ENCODE results near the gene OR4D11. TPM values are rescaled to one million over a fixed set of nuclear protein-coding genes. Genes with fewer than 3 reads are reported as not detected.
"Not testable (repeated sequence)": the region's sequence is repeated elsewhere in the genome, so short reads cannot be mapped to it uniquely, and the experiment has no call there.

The OR4D11 gene
- total RNA-seq, 1 donor from 2014 or later = not detected

DNA sequence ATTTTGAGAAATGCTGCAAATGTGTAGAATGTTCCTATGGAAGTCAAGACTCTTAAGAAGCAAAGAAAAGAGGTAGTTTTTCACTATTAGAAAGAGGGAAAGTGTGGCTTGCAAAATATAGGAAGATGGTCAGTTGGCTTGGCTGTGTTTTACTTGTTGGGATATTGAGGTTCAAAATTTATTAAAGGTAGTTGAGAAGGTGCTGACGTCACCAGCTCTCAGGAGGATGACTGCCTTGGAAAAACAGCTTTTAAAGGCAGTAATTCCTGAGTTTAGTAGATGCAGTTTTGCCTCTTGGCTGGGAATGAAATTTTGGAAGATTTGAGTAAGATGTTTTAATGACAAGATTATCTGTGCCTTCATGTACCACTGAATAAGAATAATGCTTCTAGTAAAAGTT, 8.3 kb downstream of the OR4D11 start:
- Mint-ChIP-seq H3K27ac (ENCODE audit: unreplicated experiment) (no peak overlapping the region), H3K4me3 (ENCODE audit: unreplicated experiment) (no peak overlapping the region), H3K9me3 (ENCODE audit: unreplicated experiment) (no peaks in the 10 kb centered on the region), H3K36me3 (ENCODE audit: unreplicated experiment) (no peaks in the 10 kb centered on the region), H3K27me3 (ENCODE audit: unreplicated experiment) (peaks cover 9% of the 10 kb centered on the region), H3K4me1 (ENCODE audit: unreplicated experiment) (no peaks in the 10 kb centered on the region)
- no peak for DNase-seq (ENCODE audit: extremely low spot score, unreplicated experiment)
- no peak for TF ChIP-seq CTCF (IDR thresholded peaks at IDR 0.05)

- not testable (repeated sequence) for H3K9me3 Mint-ChIP-seq (ENCODE audit: unreplicated experiment); H3K36me3 Mint-ChIP-seq (ENCODE audit: unreplicated experiment); DNase-seq (ENCODE audit: extremely low spot score, unreplicated experiment); H3K4me3 Mint-ChIP-seq (ENCODE audit: unreplicated experiment); H3K4me1 Mint-ChIP-seq (ENCODE audit: unreplicated experiment); H3K27ac Mint-ChIP-seq (ENCODE audit: unreplicated experiment)
- H3K27me3 Mint-ChIP-seq (ENCODE audit: unreplicated experiment) = peaks cover 28% of the 10 kb centered on the region
Observed at GRCh38 chr11:59520139-59520538, 16.8 kb downstream of the OR4D11 start.

DNA sequence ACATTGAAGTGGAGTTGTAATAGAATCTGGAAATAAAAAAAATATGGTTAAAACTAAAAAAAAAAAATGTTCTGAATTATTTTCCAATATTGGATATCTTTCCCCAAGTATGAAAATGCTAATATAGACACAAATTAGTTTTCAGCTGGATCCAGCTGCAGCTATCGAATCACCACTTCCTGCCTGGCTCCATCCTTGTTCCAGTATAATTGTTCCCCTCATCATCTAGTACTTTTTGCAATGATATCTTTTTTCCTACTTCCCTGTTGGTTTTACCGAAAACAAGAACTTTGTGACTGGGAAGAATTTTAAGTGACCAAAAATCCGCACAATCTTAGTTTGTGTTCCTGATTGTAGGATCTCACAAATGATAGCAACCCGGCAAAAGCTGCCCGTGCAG, 17.4 kb downstream of the OR4D11 start:
- Mint-ChIP-seq H3K36me3 (ENCODE audit: unreplicated experiment) (no peaks in the 10 kb centered on the region), H3K4me3 (ENCODE audit: unreplicated experiment) (no peak overlapping the region), H3K9me3 (ENCODE audit: unreplicated experiment) (no peaks in the 10 kb centered on the region), H3K27me3 (ENCODE audit: unreplicated experiment) (peaks cover 31% of the 10 kb centered on the region), H3K27ac (ENCODE audit: unreplicated experiment) (no peak overlapping the region), H3K4me1 (ENCODE audit: unreplicated experiment) (no peaks in the 10 kb centered on the region)
- no peak for DNase-seq (ENCODE audit: extremely low spot score, unreplicated experiment)
- TF ChIP-seq CTCF (IDR thresholded peaks at IDR 0.05) = no peak

DNA sequence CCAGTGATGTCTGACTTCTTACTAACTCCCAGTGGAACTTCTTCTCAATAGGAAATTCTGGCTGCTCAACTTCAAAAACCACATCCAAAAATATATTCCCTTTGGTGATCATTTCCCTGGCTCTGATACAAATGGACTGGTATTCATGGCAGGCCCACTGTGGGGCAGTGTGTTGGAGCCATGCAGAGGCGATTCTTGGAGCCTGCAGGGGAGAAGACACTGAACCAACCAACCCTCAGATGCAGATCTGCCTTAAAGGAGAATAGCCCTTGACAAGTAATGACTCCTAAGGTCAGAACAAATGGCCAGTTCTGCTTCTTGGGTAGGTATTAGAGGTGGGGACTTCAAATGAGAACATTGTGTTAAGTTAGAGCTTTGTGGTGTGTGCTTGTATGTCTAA, 20.2 kb downstream of the OR4D11 start:
- no peak for DNase-seq (ENCODE audit: extremely low spot score, unreplicated experiment)
- TF ChIP-seq CTCF (IDR thresholded peaks at IDR 0.05) = no peak
- Mint-ChIP-seq H3K9me3 (ENCODE audit: unreplicated experiment) (no peaks in the 10 kb centered on the region), H3K4me1 (ENCODE audit: unreplicated experiment) (no peaks in the 10 kb centered on the region), H3K27ac (ENCODE audit: unreplicated experiment) (no peak overlapping the region), H3K36me3 (ENCODE audit: unreplicated experiment) (no peaks in the 10 kb centered on the region), H3K27me3 (ENCODE audit: unreplicated experiment) (peaks cover 44% of the 10 kb centered on the region), H3K4me3 (ENCODE audit: unreplicated experiment) (no peak overlapping the region)

GRCh38 chr11:59528711-59529110, 25.3 kb downstream of the OR4D11 start:
- Mint-ChIP-seq H3K36me3 (ENCODE audit: unreplicated experiment) (no peaks in the 10 kb centered on the region), H3K27me3 (ENCODE audit: unreplicated experiment) (peaks cover 41% of the 10 kb centered on the region), H3K4me3 (ENCODE audit: unreplicated experiment) (no peak overlapping the region), H3K9me3 (ENCODE audit: unreplicated experiment) (no peaks in the 10 kb centered on the region), H3K4me1 (ENCODE audit: unreplicated experiment) (no peaks in the 10 kb centered on the region), H3K27ac (ENCODE audit: unreplicated experiment) (no peak overlapping the region)
- DNase-seq (ENCODE audit: extremely low spot score, unreplicated experiment) = no peak
- no peak for TF ChIP-seq CTCF (IDR thresholded peaks at IDR 0.05)

DNA sequence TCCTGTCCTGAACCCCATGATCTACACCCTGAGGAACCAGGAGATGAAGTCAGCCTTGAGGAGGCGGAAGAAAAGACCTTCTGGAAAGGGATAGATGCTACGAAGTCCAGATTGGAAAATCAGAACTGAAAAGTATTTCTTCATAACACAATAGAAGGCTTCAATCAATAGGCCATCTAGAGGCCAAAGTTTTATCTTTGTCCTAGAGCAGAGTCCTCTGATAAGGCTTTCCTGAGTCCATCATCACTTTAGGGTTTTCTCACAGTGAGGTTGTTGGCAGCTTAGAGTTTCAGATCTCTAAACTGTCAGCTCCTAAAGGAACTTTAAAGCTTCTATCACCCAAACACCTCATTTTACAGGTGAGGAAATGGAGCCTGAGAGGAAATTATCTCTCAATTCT, 29.2 kb downstream of the OR4D11 start:
- DNase-seq (ENCODE audit: extremely low spot score, unreplicated experiment) = no peak
- no peak overlapping the region for H3K27ac Mint-ChIP-seq (ENCODE audit: unreplicated experiment)
- H3K27me3 Mint-ChIP-seq (ENCODE audit: unreplicated experiment) = peaks cover 25% of the 10 kb centered on the region
- no peak overlapping the region for H3K4me3 Mint-ChIP-seq (ENCODE audit: unreplicated experiment)
- no peaks in the 10 kb centered on the region for H3K9me3 Mint-ChIP-seq (ENCODE audit: unreplicated experiment)
- no peaks in the 10 kb centered on the region for H3K36me3 Mint-ChIP-seq (ENCODE audit: unreplicated experiment)
- TF ChIP-seq CTCF (IDR thresholded peaks at IDR 0.05) = no peak
- peaks cover 8% of the 10 kb centered on the region for H3K4me1 Mint-ChIP-seq (ENCODE audit: unreplicated experiment)
